Nephron progenitor cell (in vitro differentiated cells): ENCODE results near the gene PSIP1.
"Not testable (repeated sequence)": the region's sequence is repeated elsewhere in the genome, so short reads cannot be mapped to it uniquely, and the experiment has no call there.

ENCODE experiments used
- DNase-seq: peaks from one replicate; pipeline ENCODE4 v3.0.0; 2021
- H3K27ac Mint-ChIP-seq: 2 replicates; pipeline ENCODE4 v1.8.0; 2021; ENCODE audit warnings: mild to moderate bottlenecking, moderate library complexity, mixed read lengths
- H3K27me3 Mint-ChIP-seq: 2 replicates; pipeline ENCODE4 v1.8.0; 2021; ENCODE audit warnings: mild to moderate bottlenecking, low read depth, mixed read lengths; ENCODE audit not compliant: poor library complexity
- H3K36me3 Mint-ChIP-seq: 2 replicates; pipeline ENCODE4 v1.8.0; 2021; ENCODE audit warnings: low read depth, mixed read lengths
- H3K4me1 Mint-ChIP-seq: 2 replicates; pipeline ENCODE4 v1.8.0; 2021; ENCODE audit warnings: mixed read lengths
- H3K4me3 Mint-ChIP-seq: 2 replicates; pipeline ENCODE4 v1.8.0; 2021; ENCODE audit warnings: mild to moderate bottlenecking, moderate library complexity, mixed read lengths
- H3K9me3 Mint-ChIP-seq: 2 replicates; pipeline ENCODE4 v1.8.0; 2021; ENCODE audit warnings: mild to moderate bottlenecking, moderate library complexity, mixed read lengths
- TF ChIP-seq, protein P1 (sequence below): fragments of 200-600 bp; sonication (generic); IDR thresholded peaks from 2 replicates; pipeline ENCODE4 v1.5.0; 2021; ENCODE audit warnings: antibody characterized with exemption

The PSIP1 gene

DNA sequence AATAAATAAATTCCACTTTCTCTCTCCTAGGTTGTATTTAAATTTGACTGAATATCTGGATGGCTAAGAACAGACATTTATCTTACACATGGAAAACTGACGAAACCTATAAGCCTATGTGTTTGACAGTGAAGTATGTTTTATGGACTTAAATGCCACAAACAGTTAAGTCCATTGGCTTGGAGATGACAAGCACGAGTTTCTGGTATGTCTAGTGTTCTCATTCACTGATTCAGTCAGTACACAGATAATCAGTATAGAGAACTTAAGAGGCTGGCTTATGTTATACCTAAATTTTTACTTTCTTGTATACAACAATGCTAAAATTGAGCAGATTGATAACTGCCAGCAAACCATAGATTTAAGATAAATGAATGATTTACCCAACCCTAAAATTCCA lies 49.2 kb downstream of the PSIP1 start:
- Mint-ChIP-seq H3K4me3 (no peak overlapping the region), H3K36me3 (peaks cover 50% of the 10 kb centered on the region), H3K9me3 (no peaks in the 10 kb centered on the region), H3K4me1 (no peaks in the 10 kb centered on the region), H3K27ac (no peak overlapping the region), H3K27me3 (no peaks in the 10 kb centered on the region)
- no peak for DNase-seq
- TF ChIP-seq, protein P1, sequence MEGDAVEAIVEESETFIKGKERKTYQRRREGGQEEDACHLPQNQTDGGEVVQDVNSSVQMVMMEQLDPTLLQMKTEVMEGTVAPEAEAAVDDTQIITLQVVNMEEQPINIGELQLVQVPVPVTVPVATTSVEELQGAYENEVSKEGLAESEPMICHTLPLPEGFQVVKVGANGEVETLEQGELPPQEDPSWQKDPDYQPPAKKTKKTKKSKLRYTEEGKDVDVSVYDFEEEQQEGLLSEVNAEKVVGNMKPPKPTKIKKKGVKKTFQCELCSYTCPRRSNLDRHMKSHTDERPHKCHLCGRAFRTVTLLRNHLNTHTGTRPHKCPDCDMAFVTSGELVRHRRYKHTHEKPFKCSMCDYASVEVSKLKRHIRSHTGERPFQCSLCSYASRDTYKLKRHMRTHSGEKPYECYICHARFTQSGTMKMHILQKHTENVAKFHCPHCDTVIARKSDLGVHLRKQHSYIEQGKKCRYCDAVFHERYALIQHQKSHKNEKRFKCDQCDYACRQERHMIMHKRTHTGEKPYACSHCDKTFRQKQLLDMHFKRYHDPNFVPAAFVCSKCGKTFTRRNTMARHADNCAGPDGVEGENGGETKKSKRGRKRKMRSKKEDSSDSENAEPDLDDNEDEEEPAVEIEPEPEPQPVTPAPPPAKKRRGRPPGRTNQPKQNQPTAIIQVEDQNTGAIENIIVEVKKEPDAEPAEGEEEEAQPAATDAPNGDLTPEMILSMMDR, result no peak

GRCh38 chr9:15461056-15461455 lies 49.7 kb downstream of the PSIP1 start:
- no peak for DNase-seq

DNA sequence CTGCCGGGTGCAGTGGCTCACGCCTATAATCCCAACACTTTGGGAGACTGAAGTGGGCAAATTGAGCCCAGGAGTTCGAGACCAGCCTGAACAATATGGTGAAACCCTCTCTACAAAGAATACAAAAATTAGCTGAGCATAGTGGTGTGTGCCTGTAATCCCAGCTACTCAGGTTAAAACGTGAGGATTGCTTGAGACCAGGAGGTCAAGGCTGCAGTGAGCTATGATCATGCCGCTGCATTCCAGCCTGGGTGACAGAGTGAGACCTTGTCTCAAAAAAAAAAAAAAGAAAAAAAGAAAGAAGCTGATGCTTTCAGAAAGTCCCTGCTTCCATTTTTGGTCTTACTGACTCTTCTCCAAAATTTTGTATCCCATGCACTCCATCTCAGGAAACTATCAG lies 56.8 kb downstream of the PSIP1 start:
- Mint-ChIP-seq H3K4me3 (no peak overlapping the region), H3K9me3 (no peaks in the 10 kb centered on the region), H3K36me3 (peaks cover 81% of the 10 kb centered on the region), H3K27ac (no peak overlapping the region), H3K4me1 (no peaks in the 10 kb centered on the region), H3K27me3 (no peaks in the 10 kb centered on the region)
- TF ChIP-seq, protein P1, result no peak
- DNase-seq, result no peak

More at GRCh38 chr9:15461056-15461455, 49.7 kb downstream of the PSIP1 start:
- Mint-ChIP-seq H3K4me1 (no peaks in the 10 kb centered on the region), H3K4me3 (no peak overlapping the region), H3K27me3 (no peaks in the 10 kb centered on the region), H3K36me3 (peaks cover 50% of the 10 kb centered on the region), H3K27ac (no peak overlapping the region), H3K9me3 (no peaks in the 10 kb centered on the region)
- TF ChIP-seq, protein P1, result no peak

DNA sequence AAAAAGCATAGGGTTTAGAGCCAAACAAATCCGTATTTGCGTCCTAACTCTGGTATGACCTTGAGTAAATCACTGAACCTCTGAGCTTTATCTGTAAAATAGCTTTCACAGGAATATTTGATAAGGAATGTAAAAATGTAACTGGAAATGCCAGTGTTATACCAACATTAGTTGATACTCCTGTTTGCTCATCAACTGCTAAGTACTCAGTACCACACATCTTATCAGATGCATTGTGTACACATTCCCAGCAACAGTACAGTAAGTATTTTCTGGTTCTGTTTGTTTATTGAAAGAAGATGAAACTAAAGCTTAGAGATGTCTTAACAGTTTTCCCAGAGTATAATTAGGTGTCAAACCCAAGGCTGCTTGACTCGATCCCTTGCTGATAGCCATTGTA lies 66.6 kb downstream of the PSIP1 start:
- Mint-ChIP-seq H3K9me3 (peaks cover 42% of the 10 kb centered on the region), H3K4me3 (no peak overlapping the region), H3K4me1 (no peaks in the 10 kb centered on the region), H3K27ac (no peak overlapping the region), H3K36me3 (peaks cover 93% of the 10 kb centered on the region), H3K27me3 (peaks cover 7% of the 10 kb centered on the region)
- no peak for DNase-seq
- TF ChIP-seq, protein P1, result no peak

GRCh38 chr9:15442264-15442663 lies 68.5 kb downstream of the PSIP1 start:
- not testable (repeated sequence) for H3K4me3 Mint-ChIP-seq, H3K4me1 Mint-ChIP-seq, H3K27me3 Mint-ChIP-seq, H3K27ac Mint-ChIP-seq, DNase-seq
- peaks cover 61% of the 10 kb centered on the region for H3K9me3 Mint-ChIP-seq
- peaks cover 93% of the 10 kb centered on the region for H3K36me3 Mint-ChIP-seq

DNA sequence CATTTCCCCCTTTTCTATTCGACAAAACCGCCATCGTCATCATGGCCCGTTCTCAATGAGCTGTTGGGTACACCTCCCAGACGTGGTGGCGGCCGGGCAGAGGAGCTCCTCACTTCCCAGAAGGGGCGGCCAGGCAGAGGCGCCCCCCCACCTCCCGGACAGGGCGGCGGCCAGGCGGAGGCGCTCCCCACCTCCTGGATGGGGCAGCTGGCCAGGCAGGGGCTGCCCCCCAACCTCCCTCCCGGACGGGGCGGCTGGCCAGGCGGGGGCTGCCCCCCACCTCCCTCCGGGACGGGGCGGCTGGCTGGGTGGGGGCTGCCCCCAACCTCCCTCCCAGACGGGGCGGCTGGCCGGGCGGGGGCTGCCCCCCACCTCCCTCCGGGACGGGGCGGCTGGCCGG lies 68.9 kb downstream of the PSIP1 start:
- DNase-seq, H3K4me3 Mint-ChIP-seq, H3K4me1 Mint-ChIP-seq, H3K27me3 Mint-ChIP-seq, H3K27ac Mint-ChIP-seq: not testable (repeated sequence)
- Mint-ChIP-seq H3K36me3 (peaks cover 93% of the 10 kb centered on the region), H3K9me3 (peaks cover 65% of the 10 kb centered on the region)

DNA sequence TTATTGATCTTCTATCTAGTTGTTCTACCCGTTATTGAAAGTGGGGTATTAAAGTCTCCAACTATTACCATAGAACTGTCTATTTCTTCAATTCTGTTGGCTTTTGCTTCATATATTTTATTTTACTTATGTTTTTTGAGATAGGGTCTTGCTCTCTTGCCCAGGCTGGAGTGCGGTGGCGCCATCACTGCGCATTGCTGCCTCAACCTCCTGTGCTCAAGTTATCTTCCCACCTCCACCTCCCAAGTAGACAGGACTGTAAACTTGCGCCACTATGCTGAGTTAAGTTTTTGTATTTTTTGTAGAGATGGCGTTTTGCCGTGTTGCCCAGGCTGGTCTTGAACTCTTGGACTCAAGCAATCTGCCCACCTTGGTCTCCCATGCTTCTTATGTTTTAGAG lies 71.9 kb downstream of the PSIP1 start:
- TF ChIP-seq, protein P1, result no peak
- Mint-ChIP-seq H3K4me3 (no peak overlapping the region), H3K36me3 (peaks cover 92% of the 10 kb centered on the region), H3K27ac (no peak overlapping the region), H3K27me3 (peaks cover 7% of the 10 kb centered on the region), H3K9me3 (peaks cover 72% of the 10 kb centered on the region), H3K4me1 (no peaks in the 10 kb centered on the region)
- DNase-seq, result no peak
